K562 (cell line): ENCODE measurements around the gene DZIP3. TPM values are rescaled to one million over a fixed set of nuclear protein-coding genes. Genes with fewer than 3 reads are reported as not detected.

Source experiments
- ATAC-seq: fragments of 200-7000 bp; cut with Tn5 transposase; 3 replicates; pipeline ENCODE4 v1.9.1; 2020; ENCODE audit warnings: moderate library complexity
- BruUV-seq: library from RNA; stranded (reverse); fragments of 400-500 nt; replicated peaks from 2 replicates; lab custom pipeline; 2021; lab: Mats Ljungman, UMichigan
- CTCF ChIA-PET: fragments of 300-600 bp; formaldehyde crosslinking; extraction: SDS; loops from one replicate; lab custom pipeline; 2021; ENCODE audit warnings: low intra/inter-chr PET ratio; lab: Yijun Ruan, JAX
- POLR2A ChIA-PET: fragments of 300-600, 350-650 bp; sonication (Branson Sonifier 250); formaldehyde crosslinking; extraction: SDS; loops from one replicate; lab custom pipeline; 2021; ENCODE audit warnings: antibody characterized with exemption, inconsistent platforms; lab: Yijun Ruan, JAX
- DNase-seq, 4 experiments: peaks; one replicate each; pipeline versions ENCODE4 v3.0.0 to v3.0.0-alpha.2; 2011 to 2018; ENCODE audit warnings: low spot score in 3 of 4, mixed read lengths in 3 of 4; ENCODE audit errors: extremely low read depth in 1 of 4
- FAIRE-seq: peaks from 2 replicates; lab custom pipeline; 2011; peaks lifted over from hg19 to GRCh38; lab: Jason Lieb, UNC
- H2AFZ ChIP-seq: 2 replicates; pipeline ENCODE4 v1.6.0; 2011; ENCODE audit warnings: low read depth, low read length, control low read depth, inconsistent platforms
- H3K27ac ChIP-seq: fragments of 200-600 bp; 3 replicates; pipeline ENCODE4 v1.8.0; 2011; ENCODE audit warnings: low read depth, mild to moderate bottlenecking, control low read depth, inconsistent platforms, low read length, moderate library complexity, mixed read lengths; ENCODE audit errors: extremely low read depth
- H3K27me3 ChIP-seq, 2 experiments: fragments of 300-600 bp in 1 of 2; 2 replicates in 1 of 2; 3 replicates in 1 of 2; pipeline versions ENCODE4 v1.6.0 to v1.8.0; 2011; ENCODE audit warnings: inconsistent platforms in 2 of 2, low read length in 2 of 2, mild to moderate bottlenecking in 1 of 2, mixed read lengths in 1 of 2, moderate library complexity in 1 of 2; ENCODE audit not compliant: control insufficient read depth in 2 of 2, insufficient read depth in 2 of 2
- H3K36me3 ChIP-seq: fragments of 300-600 bp; 3 replicates; pipeline ENCODE4 v1.8.0; 2011; ENCODE audit warnings: mild to moderate bottlenecking, low read length, inconsistent platforms; ENCODE audit not compliant: control insufficient read depth, insufficient read depth
- H3K4me1 ChIP-seq, 2 experiments: fragments of 200-600 bp in 1 of 2; replicated peaks in 1 of 2; 2 replicates in 1 of 2; 3 replicates in 1 of 2; pipeline versions ENCODE4 v1.5.1 to v1.8.0; 2011; ENCODE audit warnings: inconsistent platforms in 2 of 2, low read length in 2 of 2, mild to moderate bottlenecking in 1 of 2, mixed read lengths in 1 of 2, moderate library complexity in 1 of 2; ENCODE audit not compliant: control insufficient read depth in 2 of 2, insufficient read depth in 2 of 2
- H3K4me2 ChIP-seq: 2 replicates; pipeline ENCODE4 v1.6.1; 2011; ENCODE audit warnings: low read length, control low read depth, inconsistent platforms, mixed read lengths; ENCODE audit not compliant: insufficient read depth
- H3K4me3 ChIP-seq: fragments of 200-600 bp; sonication (generic), shearing (Covaris generic); 2 replicates; pipeline ENCODE4 v1.5.1; 2016; ENCODE audit warnings: control low read depth, inconsistent platforms
- H3K79me2 ChIP-seq: fragments of 200-600 bp; 3 replicates; pipeline ENCODE4 v1.8.0; 2011; ENCODE audit warnings: low read length, inconsistent platforms; ENCODE audit not compliant: control insufficient read depth, insufficient read depth
- H3K9ac ChIP-seq, 2 experiments: 2 replicates each; pipeline versions ENCODE4 v1.6.0 to v1.6.1; 2011; ENCODE audit warnings: low read depth in 2 of 2, low read length in 2 of 2, control low read depth in 1 of 2, inconsistent platforms in 1 of 2, mild to moderate bottlenecking in 1 of 2, mixed read lengths in 1 of 2; ENCODE audit not compliant: insufficient read depth in 1 of 2
- H3K9me1 ChIP-seq: one replicate; pipeline ENCODE4 v1.6.0; 2011; ENCODE audit warnings: inconsistent platforms, mild to moderate bottlenecking, low read length, moderate library complexity; ENCODE audit not compliant: control insufficient read depth, insufficient read depth
- H3K9me3 ChIP-seq: replicated peaks from 2 replicates; pipeline ENCODE4 v1.5.1; 2011; ENCODE audit warnings: low read depth, low read length, inconsistent platforms; ENCODE audit not compliant: control insufficient read depth, insufficient read depth
- H4K20me1 ChIP-seq: replicated peaks from 2 replicates; pipeline ENCODE4 v1.6.1; 2011; ENCODE audit warnings: low read length, inconsistent platforms, mixed read lengths; ENCODE audit not compliant: control insufficient read depth, insufficient read depth
- ARID4B ChIP-seq: sonication (generic); formaldehyde crosslinking; IDR thresholded peaks from 2 replicates; pipeline ENCODE4 v1.8.0; 2022; ENCODE audit warnings: mild to moderate bottlenecking, missing genetic modification reagents
- WGBS: fragments of 100-300 bp; shearing (Covaris generic); methylation state at CpG from one replicate; pipeline ENCODE4 v1.1.6; 2016; ENCODE audit warnings: low coverage, mixed read lengths; ENCODE audit not compliant: insufficient coverage; ENCODE audit errors: missing lambda C conversion rate; 5-methylcytosine and 5-hydroxymethylcytosine counted together
- in situ Hi-C: fragments of 300-500 bp; cut with MboI; formaldehyde crosslinking; loops from 4 replicates; pipeline ENCODE4 v1.15.0; 2018; ENCODE audit warnings: inconsistent platforms, mixed read lengths
- intact Hi-C: fragments of 100-400 bp; cut with micrococcal nuclease; formaldehyde crosslinking; loops from 2 replicates; pipeline ENCODE4 v1.14.2; 2022
- polyA plus RNA-seq, 8 experiments: library from polyadenylated mRNA; depleted of rRNA in 4 of 8; stranded (reverse) in 5 of 8; unstranded in 3 of 8; fragments of >200 nt; fragmentation: Nextera tagmentation in 2 of 8; fragmentation: Illumina TruSeq in 1 of 8; extraction: Ambion mirVana in 2 of 8; extraction: Trizol in 1 of 8; gene quantifications; 2 replicates each; pipeline versions ENCODE4 v1.2.1 to v1.2.3, GENCODE V29; 2011 to 2014; ENCODE audit warnings: inconsistent platforms in 1 of 8, missing spikeins in 1 of 8
- total RNA-seq, 7 experiments: library from RNA; depleted of rRNA in 6 of 7; stranded (reverse); fragments of >200 nt in 6 of 7; fragmentation: Illumina TruSeq in 2 of 7; extraction: Trizol in 2 of 7; gene quantifications; 2 replicates each; pipeline versions ENCODE4 v1.2.1 to v1.2.3, GENCODE V29; 2011 to 2021; ENCODE audit warnings: low replicate concordance in 1 of 7
- TF ChIP-seq, protein P1 (sequence below): sonication (generic); formaldehyde crosslinking; IDR thresholded peaks from 2 replicates; pipeline ENCODE4 v1.8.0; 2022; ENCODE audit warnings: missing genetic modification reagents, mild to moderate bottlenecking, moderate library complexity, borderline replicate concordance

Gene DZIP3
- total and polyA plus RNA-seq, 9 of the 15 experiments (the other 6 are each of a cell fraction or from before 2014, with no cell fraction given) = 3.5 to 9.7 (median 5.7) TPM

GRCh38 chr3:108546692-108547091, 42.8 kb upstream of the DZIP3 start:
- POLR2A ChIA-PET = no interaction called here
- no peaks in the 10 kb centered on the region for H3K4me1 ChIP-seq
- no TSS peak for BruUV-seq
- H3K9me1 ChIP-seq = no peaks in the 10 kb centered on the region
- H2AFZ ChIP-seq = no peak overlapping the region
- no peak for DNase-seq
- H3K4me3 ChIP-seq = no peak overlapping the region
- in situ Hi-C loops = no loop called here
- no peaks in the 10 kb centered on the region for H4K20me1 ChIP-seq
- no peaks in the 10 kb centered on the region for H3K79me2 ChIP-seq
- TF ChIP-seq, protein P1, sequence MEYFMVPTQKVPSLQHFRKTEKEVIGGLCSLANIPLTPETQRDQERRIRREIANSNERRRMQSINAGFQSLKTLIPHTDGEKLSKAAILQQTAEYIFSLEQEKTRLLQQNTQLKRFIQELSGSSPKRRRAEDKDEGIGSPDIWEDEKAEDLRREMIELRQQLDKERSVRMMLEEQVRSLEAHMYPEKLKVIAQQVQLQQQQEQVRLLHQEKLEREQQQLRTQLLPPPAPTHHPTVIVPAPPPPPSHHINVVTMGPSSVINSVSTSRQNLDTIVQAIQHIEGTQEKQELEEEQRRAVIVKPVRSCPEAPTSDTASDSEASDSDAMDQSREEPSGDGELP = no peak
- TF ChIP-seq ARID4B (CRISPR knock-in tag) = no peak
- TF ChIP-seq, all 486 proteins: peak for 0
- no peak for ATAC-seq
- CTCF ChIA-PET = no interaction called here
- no peak overlapping the region for H3K4me2 ChIP-seq
- H3K27ac ChIP-seq = no peak overlapping the region
- H3K9ac ChIP-seq = no peak overlapping the region
- 97% methylated on average over 3 of the region's 3 CpGs for WGBS
- no peaks in the 10 kb centered on the region for H3K9me3 ChIP-seq
- FAIRE-seq = no peak
- no peaks in the 10 kb centered on the region for H3K27me3 ChIP-seq
- peaks cover 34% of the 10 kb centered on the region; the same call in 2 of the 3 replicates for H3K36me3 ChIP-seq
- intact Hi-C loops = no loop called here
